Cardiac ventricle fibroblast (primary cell): ENCODE measurements around the gene ZNF358. TPM values are rescaled to one million over a fixed set of nuclear protein-coding genes. Genes with fewer than 3 reads are reported as not detected.

Experiments used
- total RNA-seq: library from RNA; depleted of rRNA; stranded (reverse); fragments of >200 nt; gene quantifications from 2 replicates; pipeline ENCODE4 v1.2.3, GENCODE V29; 2015

Gene ZNF358
- total RNA-seq: 76.1 and 90.6 TPM in 2 replicates

GRCh38 chr19:7515645-7516151 is at the start of gene ZNF358:
TSS of gene ZNF358 (plus strand) at chr19:7516103. CDS start at chr19:7519243, 3,140 bp downstream.

GRCh38 chr19:7488736-7489353 is 27.1 kb upstream of the ZNF358 start, which contains the start of gene PEX11G:
TSS of gene PEX11G (minus strand) at chr19:7489035. CDS start at chr19:7489010, 25 bp downstream.

GRCh38 chr19:7522072-7522922 is 6.4 kb downstream of the ZNF358 start, which contains the start of gene MCOLN1:
TSS of gene MCOLN1 (plus strand) at chr19:7522624. CDS start at chr19:7522751, 127 bp downstream.

GRCh38 chr19:7535047-7535997 is 19.4 kb downstream of the ZNF358 start, which contains the start of gene PNPLA6:
TSS of gene PNPLA6 (plus strand) at chr19:7535717. CDS start at chr19:7535789, 72 bp downstream.

Other genes with a start within 250 kb of the ZNF358 start
- gene INSR, start 221.7 kb upstream of the ZNF358 start, total RNA-seq: 17.8 and 18.7 TPM in 2 replicates
- 23.0 and 33.2 TPM in 2 replicates for gene ARHGEF18, start 167.2 kb upstream of the ZNF358 start, total RNA-seq
- 2.4 and 8.0 TPM in 2 replicates for gene PEX11G, start 27.1 kb upstream of the ZNF358 start, total RNA-seq
- gene MCOLN1, start 6.5 kb downstream of the ZNF358 start, total RNA-seq: 7.2 and 11.0 TPM in 2 replicates
- 55.9 and 59.7 TPM in 2 replicates for gene PNPLA6, start 19.6 kb downstream of the ZNF358 start, total RNA-seq
- gene CAMSAP3, start 79.8 kb downstream of the ZNF358 start, total RNA-seq: not detected in 2 replicates
- 37.0 and 42.1 TPM in 2 replicates for gene XAB2, start 113.4 kb downstream of the ZNF358 start, total RNA-seq
- 10.3 and 11.2 TPM in 2 replicates for gene PET100, start 113.7 kb downstream of the ZNF358 start, total RNA-seq
- gene PCP2, start 117.6 kb downstream of the ZNF358 start, total RNA-seq: not detected in 2 replicates
- gene STXBP2, start 121.0 kb downstream of the ZNF358 start, total RNA-seq: 19.1 and 20.1 TPM in 2 replicates
- gene RETN, start 152.9 kb downstream of the ZNF358 start, total RNA-seq: not detected in 2 replicates
- not detected in 2 replicates for gene MCEMP1, start 161.0 kb downstream of the ZNF358 start, total RNA-seq
- 83.4 and 88.0 TPM in 2 replicates for gene TRAPPC5, start 164.7 kb downstream of the ZNF358 start, total RNA-seq
- gene FCER2, start 186.0 kb downstream of the ZNF358 start, total RNA-seq: not detected in 2 replicates
- gene CLEC4G, start 216.0 kb downstream of the ZNF358 start, total RNA-seq: not detected in 2 replicates
- gene CD209, start 231.4 kb downstream of the ZNF358 start, total RNA-seq: not detected in 2 replicates
- not detected in 2 replicates for gene CLEC4M, start 247.1 kb downstream of the ZNF358 start, total RNA-seq